Cardiac muscle cell (in vitro differentiated cells and primary cell): Measurements from ENCODE around the gene GALNT2. TPM values are rescaled to one million over a fixed set of nuclear protein-coding genes. Genes with fewer than 3 reads are reported as not detected.

Experiments
- DNase-seq, 2 donors: peaks; one replicate each; pipeline versions ENCODE4 v3.0.0 to v3.0.0-alpha.2; 2010 to 2017; ENCODE audit warnings: low read depth in 1 of 2, low spot score in 1 of 2
- H3K27ac ChIP-seq: fragments of 200-600 bp; sonication (generic); 2 replicates; pipeline ENCODE4 v1.5.1; 2016
- H3K27me3 ChIP-seq: fragments of 200-600 bp; sonication (generic); 2 replicates; pipeline ENCODE4 v1.6.0; 2016; ENCODE audit warnings: control low read depth
- H3K36me3 ChIP-seq: fragments of 200-600 bp; sonication (generic); 2 replicates; pipeline ENCODE4 v1.5.1; 2016; ENCODE audit warnings: control low read depth
- H3K4me1 ChIP-seq: fragments of 200-600 bp; sonication (generic); 2 replicates; pipeline ENCODE4 v1.8.1; 2017; ENCODE audit warnings: low read depth, mild to moderate bottlenecking, mixed run types
- H3K4me3 ChIP-seq: fragments of 200-600 bp; sonication (generic); 2 replicates; pipeline ENCODE4 v1.5.1; 2016; ENCODE audit warnings: mild to moderate bottlenecking
- H3K9me3 ChIP-seq: fragments of 200-600 bp; sonication (generic); 2 replicates; pipeline ENCODE4 v1.5.1; 2017; ENCODE audit warnings: low read depth, mild to moderate bottlenecking, control low read depth
- polyA plus RNA-seq: library from polyadenylated mRNA; unstranded; fragments of >200 nt; fragmentation: Nextera tagmentation; extraction: Ambion mirVana; gene quantifications from 2 replicates; pipeline ENCODE4 v1.2.1, GENCODE V29; 2016
- total RNA-seq: library from RNA; depleted of rRNA; stranded (reverse); fragments of >200 nt; gene quantifications from 2 replicates; pipeline ENCODE4 v1.2.3, GENCODE V29; 2016
- TF ChIP-seq, protein P1 (sequence below): IDR thresholded peaks from 2 replicates; pipeline ENCODE4 v1.5.1; 2012; ENCODE audit warnings: low read depth, mild to moderate bottlenecking, low read length

GALNT2 gene
- total and polyA plus RNA-seq, 2 experiments from 2014 or later: 71.4 to 92.1 TPM

DNA sequence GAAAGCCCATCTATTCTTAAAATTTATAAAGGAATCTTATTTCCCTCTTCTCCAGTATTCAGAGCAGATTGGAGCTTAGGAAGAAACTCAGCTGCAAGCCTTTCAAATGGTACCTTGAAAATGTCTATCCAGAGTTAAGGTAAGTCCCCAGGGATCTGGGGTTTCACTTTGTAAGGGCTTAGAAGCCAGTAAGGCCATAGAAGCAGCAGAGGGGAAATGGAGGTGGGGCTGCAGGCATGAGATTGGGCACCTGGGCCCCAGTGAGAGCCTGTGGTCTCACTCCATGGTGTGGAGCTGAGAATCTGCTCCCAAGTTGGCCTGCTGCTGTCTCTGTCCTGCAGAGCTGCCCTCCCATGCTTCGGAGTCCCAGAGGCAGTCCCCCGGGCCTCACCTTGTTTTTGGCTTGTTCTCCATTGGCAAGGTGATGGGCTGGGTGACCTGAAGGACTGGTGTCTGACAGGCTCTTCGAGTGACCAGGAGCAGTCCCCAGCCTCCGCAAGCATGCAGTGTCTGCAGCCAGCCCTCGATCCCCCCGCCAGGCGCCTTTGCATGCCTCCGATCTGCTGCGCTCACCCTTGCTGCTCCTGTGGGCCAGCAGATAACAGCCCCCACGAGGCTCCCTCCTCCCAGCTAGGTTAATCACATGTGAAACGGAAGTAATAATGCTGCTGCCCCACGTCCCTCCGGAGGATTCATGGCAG lies 196.0 kb downstream of the GALNT2 start:
- peaks cover 35% of the 10 kb centered on the region for H3K4me1 ChIP-seq
- no peak for DNase-seq
- H3K27me3 ChIP-seq: no peaks in the 10 kb centered on the region
- no peak overlapping the region for H3K4me3 ChIP-seq
- TF ChIP-seq, protein P1, sequence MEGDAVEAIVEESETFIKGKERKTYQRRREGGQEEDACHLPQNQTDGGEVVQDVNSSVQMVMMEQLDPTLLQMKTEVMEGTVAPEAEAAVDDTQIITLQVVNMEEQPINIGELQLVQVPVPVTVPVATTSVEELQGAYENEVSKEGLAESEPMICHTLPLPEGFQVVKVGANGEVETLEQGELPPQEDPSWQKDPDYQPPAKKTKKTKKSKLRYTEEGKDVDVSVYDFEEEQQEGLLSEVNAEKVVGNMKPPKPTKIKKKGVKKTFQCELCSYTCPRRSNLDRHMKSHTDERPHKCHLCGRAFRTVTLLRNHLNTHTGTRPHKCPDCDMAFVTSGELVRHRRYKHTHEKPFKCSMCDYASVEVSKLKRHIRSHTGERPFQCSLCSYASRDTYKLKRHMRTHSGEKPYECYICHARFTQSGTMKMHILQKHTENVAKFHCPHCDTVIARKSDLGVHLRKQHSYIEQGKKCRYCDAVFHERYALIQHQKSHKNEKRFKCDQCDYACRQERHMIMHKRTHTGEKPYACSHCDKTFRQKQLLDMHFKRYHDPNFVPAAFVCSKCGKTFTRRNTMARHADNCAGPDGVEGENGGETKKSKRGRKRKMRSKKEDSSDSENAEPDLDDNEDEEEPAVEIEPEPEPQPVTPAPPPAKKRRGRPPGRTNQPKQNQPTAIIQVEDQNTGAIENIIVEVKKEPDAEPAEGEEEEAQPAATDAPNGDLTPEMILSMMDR: no peak
- no peaks in the 10 kb centered on the region for H3K36me3 ChIP-seq
- H3K27ac ChIP-seq: peak overlapping the region; percentile 81
- H3K9me3 ChIP-seq: no peaks in the 10 kb centered on the region

DNA sequence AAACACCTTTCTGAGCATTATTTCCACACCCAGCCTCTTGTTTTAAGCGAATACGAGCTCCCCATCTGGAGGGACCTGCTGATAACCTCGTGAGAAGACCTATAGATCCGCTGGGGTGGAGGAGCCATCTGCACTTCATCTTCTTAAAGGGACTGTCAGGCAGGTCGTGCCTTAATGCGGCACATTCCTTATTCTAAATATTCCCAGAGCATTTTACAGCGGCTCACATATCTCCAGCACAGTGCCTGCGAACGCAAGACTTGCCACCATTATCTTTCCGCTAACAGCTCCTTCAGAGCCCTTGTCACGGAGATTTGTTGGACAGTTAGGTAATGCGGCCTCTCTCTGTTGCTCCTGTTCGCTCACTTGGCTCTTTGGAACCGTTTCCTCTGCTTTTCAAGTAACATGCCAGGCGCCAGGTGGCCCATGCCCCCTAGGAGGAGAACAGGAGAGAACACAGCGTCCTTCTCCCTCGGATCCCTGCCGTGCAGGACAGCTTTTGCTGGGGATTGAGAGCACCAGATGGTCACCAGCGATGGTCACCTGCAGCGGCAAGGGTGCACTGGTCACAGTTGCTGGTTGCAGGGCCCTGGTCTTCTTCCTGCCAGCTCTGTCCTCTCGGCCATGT lies 196.6 kb downstream of the GALNT2 start:
- Histone ChIP-seq H3K9me3 (no peaks in the 10 kb centered on the region), H3K4me3 (no peak overlapping the region), H3K4me1 (peaks cover 39% of the 10 kb centered on the region), H3K27me3 (no peaks in the 10 kb centered on the region), H3K27ac (peak overlapping the region; percentile 81), H3K36me3 (no peaks in the 10 kb centered on the region)
- DNase-seq: peak in 1 of 2 donors; percentile 87
- TF ChIP-seq, protein P1: no peak

DNA sequence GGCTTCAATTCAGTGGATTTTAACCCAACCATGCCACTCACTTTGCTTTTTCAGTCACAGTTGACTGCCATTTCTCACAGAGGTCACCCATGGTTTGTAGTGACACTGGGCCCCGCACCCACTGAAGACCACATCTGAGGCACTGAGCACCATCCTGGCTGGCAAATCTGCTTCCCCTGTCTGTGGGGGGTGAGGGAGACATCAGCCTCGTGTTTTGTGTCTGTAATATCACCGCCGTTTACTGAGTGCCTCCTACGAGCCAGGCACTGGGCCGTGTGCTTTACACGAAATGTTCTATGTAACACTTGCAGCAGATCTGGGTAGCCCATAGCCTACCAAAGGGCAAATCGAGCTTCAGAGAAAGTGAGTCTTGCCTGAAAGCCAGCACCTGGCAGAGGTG lies 197.3 kb downstream of the GALNT2 start:
- Histone ChIP-seq H3K4me3 (no peak overlapping the region), H3K27me3 (no peaks in the 10 kb centered on the region), H3K4me1 (peaks cover 40% of the 10 kb centered on the region), H3K9me3 (no peaks in the 10 kb centered on the region), H3K36me3 (no peaks in the 10 kb centered on the region), H3K27ac (peak overlapping the region; percentile 81)
- DNase-seq: no peak
- TF ChIP-seq, protein P1: no peak

DNA sequence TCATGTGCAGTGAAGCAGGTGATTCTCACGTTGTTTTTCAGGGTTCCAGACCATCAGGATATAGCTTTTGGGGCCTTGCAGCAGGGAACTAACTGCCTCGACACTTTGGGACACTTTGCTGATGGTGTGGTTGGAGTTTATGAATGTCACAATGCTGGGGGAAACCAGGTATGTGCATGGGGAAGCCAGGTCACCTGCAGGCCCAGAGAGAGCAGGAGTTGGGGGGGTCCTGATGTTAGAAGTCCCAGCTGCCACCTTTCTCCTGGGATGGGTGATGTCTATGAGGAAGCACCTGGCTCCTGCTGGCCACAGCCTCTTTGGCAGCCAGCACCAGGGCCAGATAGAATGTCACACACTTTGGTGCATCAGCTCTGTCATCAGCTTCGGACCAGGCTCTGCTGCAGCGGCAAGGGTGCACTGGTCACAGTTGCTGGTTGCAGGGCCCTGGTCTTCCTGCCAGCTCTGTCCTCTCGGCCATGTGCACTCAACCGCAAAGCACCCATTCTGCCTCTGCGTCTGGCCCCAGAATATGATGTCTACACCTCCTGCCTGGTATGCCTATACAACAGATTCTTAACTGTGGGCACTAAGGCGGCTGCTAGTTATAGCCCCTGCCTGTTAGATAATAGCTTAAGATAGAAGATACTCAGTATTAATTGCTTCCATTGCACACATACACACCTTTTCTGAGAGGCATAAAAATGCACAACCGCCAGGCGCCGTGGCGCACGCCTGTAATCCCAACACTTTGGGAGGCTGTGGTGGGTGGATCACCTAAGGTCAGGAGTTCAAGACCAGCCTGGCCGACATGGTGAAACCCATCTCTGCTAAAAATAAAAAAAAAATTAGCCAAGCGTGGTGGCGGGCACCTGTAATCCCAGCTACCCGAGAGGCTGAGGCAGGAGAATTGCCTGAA lies 198.4 kb downstream of the GALNT2 start:
- H3K27me3 ChIP-seq: no peaks in the 10 kb centered on the region
- no peak for DNase-seq
- no peaks in the 10 kb centered on the region for H3K9me3 ChIP-seq
- H3K27ac ChIP-seq: no peak overlapping the region
- H3K4me1 ChIP-seq: peaks cover 43% of the 10 kb centered on the region
- H3K36me3 ChIP-seq: no peaks in the 10 kb centered on the region
- TF ChIP-seq, protein P1: no peak
- no peak overlapping the region for H3K4me3 ChIP-seq

DNA sequence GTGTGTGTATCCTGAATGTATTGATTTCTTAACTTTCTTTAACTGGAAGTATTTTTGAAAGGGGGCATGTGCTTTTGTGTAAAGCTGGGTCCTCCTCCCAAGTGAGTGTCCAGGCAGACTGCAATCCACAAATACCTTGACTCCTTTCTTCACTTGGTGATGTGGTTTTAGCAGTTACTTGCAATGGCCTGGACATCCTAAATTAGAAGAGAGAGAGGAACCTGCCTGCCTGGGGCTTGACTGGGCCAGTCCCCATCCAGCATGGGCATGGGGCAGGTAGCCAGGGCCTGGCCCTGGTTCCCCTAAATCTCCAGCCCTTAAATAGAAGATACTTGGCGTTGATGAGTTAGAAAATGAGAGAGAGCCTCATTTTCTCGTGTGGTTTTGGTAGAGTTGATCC lies 199.4 kb downstream of the GALNT2 start:
- H3K4me3 ChIP-seq: no peak overlapping the region
- H3K27ac ChIP-seq: no peak overlapping the region
- H3K4me1 ChIP-seq: peaks cover 37% of the 10 kb centered on the region
- H3K36me3 ChIP-seq: no peaks in the 10 kb centered on the region
- TF ChIP-seq, protein P1: no peak
- no peak for DNase-seq
- no peaks in the 10 kb centered on the region for H3K9me3 ChIP-seq
- H3K27me3 ChIP-seq: no peaks in the 10 kb centered on the region
